Right lung (tissue), 5 donors: ENCODE data around the gene NAPA. TPM values are rescaled to one million over a fixed set of nuclear protein-coding genes. Genes with fewer than 3 reads are reported as not detected.

Experiments
- DNase-seq, 2 donors: peaks; one replicate each; pipeline ENCODE4 v3.0.0-alpha.2; 2013
- polyA plus RNA-seq, 5 donors: library from polyadenylated mRNA; unstranded; fragments of 120-200 nt; gene quantifications; one replicate each; pipeline versions ENCODE4 v1.2.1 to v1.2.3, GENCODE V29; 2013; ENCODE audit warnings: inconsistent platforms in 1 of 5, low replicate concordance in 1 of 5; ENCODE audit not compliant: insufficient read length in 5 of 5, insufficient read depth in 1 of 5

The NAPA gene
- polyA plus RNA-seq, 5 donors: 107 to 155 (median 119) TPM

- no peak for DNase-seq
Measured at GRCh38 chr19:47529018-47529742, 14.3 kb upstream of the NAPA start.

GRCh38 chr19:47526798-47527197 is 11.9 kb upstream of the NAPA start:
- DNase-seq: no peak

DNA sequence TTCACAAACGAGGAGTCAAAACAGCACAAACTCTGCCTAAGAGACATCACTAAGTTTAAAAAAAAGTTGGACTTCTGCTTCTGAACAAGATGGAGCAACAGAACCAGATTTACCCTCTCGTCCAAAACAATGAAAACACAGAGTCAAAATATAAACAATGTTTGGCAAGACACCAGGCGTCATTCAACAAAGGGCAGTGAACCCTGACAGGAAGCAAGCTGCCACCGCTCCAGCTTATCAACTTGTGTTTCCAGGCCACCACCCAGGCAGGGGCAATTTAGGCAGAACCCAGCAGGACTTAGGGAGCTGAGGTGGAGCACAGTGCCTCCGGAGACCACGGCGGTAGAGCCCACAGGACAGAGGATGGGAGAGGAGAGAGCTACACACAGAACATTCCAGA is 8.6 kb upstream of the NAPA start:
- peak; percentile 39 to 50 for DNase-seq

DNA sequence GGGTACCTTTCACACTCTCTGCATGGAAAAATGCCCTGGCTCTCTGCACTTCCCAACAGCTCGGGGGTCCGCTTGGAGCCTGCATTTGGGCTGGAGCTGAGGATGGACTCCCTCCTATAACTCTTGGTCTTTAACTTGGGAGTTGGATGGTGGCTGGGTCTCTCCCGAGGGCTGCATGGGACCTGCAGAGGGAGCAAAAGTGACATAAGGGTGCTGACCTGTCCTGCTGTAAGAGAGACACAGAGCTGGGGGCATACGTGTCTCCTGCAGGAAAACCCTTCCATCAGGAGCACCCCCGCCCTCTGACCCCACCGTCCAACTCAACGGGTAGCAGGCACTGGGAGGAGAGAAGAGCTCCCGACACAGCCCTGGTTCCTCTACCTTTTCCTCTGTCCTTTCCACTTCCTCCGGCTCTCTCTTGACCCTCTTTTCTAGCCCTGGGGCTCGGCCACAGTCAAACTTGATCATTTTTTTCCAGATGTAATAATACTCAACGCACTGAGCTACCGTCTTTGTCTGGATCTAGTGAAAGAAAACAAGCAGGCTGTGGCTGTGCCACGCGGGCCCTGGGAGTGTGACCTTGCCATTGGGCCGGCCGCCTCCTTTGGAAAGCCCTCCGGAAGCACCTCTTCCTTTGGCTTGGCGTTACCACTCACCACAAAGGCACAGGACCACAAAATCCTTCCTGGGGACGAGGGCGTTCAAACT is 6.8 kb upstream of the NAPA start:
- no peak for DNase-seq

- no peak for DNase-seq
Measured at GRCh38 chr19:47520839-47521238, 6.0 kb upstream of the NAPA start.

DNA sequence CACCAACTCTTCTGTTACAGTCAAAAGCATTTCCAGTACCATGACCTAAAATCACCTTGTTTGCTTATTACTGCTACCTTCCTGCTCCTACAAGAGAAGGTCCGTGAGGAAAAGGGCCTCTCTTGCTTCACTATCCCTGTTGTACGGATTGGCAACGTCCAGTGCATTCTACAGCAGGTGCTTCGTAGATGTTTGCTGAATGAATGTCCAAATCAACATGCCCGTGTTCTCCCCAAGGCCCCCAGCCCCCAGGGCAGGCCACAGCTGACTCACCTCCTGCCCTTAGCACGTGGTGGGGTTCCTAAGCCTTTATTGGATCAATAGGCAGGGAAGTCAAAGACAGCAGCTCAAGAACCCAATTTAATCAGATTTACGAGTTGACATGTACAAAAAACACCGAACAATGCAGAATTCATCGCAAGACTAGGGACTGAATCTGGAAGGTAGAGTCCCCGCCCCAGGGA is 5.5 kb upstream of the NAPA start:
- no peak for DNase-seq

DNA sequence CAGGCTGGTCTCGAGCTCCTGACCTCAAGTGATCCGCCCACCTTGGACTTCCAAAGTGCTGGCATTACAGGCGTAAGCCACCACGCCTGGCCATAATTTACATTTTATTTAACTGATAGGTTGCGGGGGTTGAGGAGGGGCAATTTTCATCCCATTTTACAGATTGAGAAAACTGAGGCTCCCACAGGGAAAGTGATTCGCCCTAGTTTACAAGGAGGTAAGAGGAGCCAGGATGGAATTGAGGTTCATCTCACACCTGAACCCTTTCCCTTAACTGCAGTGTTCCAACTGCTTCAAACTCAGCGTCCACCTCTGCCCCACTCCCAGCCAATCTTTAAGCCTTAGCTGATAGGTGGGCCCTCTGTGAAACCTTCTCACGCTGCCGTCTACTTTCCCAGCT is 4.0 kb upstream of the NAPA start:
- no peak for DNase-seq

DNA sequence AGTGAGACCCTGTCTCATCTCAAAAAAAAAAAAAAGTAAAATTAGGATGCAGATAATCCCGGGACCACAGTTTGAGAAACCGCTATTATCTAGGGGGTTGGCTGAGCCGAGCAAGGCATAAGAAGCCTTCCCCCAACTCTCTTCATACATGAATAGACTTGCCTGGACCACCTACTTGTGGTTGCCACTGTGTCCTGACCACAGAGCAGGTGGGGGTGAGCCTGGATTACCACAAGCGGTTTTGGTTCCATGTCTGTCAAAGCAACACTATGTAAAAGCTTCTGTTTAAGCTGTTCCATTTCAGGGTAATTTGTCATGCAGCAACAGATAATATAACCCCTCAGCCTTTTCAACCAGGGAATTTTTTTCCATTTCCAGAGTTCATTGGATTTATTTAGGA is 3.3 kb upstream of the NAPA start:
- DNase-seq: no peak

DNA sequence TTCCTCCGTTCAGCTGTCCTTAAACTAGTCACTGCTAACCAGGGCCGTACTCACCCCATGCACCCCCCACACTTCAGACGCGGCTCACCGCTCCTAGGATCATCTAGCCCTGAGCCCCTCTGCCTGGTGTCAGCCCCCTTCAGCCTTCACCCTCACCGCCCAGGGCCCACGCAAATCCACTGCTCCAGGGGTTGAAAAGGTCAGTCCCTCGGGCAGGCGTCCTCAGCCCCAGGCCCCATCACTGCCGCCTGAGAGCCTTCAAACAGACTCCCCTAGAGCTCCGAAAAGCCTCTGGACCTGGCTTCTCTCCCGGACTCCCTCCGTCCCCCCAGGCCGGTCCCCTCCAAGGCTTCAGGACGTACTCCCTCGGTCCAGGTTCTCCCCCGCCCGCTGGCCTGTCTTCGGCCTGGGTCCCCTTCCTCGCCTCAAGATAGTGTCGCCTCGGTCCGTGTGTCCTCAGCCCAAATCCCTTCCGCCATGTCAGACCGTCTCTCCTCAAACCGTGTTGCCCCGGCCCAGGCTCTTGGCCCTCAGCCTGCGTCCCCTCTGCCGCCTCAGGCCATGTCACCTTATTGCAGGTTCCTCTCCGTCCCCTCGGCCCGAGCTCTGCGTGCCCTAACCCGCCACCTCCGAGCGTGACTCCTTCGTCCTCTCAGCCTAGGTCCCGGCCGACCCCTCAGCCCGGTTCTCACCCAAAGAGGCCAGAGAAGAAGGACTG is 553 bp downstream of the NAPA start:
- DNase-seq: no peak

DNA sequence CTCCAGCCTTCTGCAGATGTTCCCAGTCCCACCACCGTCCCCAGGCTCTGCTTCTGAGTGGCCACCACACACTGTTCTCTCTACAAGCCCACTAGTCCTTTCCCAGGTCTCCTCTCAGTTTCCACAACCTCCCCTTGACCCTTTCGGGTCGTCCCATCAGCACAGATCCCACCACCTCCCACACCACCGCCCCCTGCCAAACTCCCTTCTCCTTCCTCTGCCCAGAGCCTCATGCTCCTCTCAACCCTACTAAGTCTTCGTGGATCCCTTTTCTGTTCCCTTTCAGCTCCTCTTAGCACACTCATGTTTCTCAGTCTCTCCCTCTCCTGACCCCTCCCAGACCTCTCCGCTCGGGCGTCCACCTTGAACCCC is 1.9 kb downstream of the NAPA start:
- no peak for DNase-seq

DNA sequence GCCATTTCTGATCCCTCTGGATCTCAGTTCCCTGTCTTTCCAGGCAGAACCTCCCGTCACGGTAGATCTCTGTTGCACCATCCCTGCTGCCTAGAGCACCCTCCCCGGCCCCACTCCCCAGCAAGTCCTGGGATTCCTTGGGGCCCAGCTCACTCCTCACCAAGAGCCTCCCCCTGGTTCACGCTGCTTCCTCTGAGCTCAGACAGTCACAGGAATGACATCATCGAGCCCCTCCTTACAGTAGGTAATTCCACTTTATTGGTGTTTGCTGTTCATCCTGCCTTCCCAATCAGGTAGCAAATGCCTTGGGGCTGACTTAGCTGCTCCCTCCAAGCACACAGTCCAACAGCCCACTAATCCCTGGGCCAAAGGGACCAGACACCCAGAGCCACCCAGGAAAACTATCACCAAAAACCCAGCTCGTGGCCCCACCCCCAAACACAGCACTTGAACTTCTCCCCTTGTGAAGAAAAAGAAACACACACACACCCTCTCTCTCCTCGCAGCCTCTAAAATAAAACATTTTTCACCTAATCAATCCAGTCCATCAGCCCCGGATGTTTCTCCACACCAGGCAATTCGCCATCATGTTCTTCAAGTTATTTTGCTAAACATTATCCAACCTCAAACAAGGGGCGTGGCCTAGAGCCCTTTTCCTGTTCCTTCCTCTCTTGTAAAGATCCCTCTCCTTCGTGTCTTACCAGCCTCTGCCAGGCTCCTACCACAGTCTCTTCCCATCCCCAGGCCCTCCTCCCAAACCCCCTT is 2.5 kb downstream of the NAPA start:
- DNase-seq: peak; percentile 63 to 73

- DNase-seq: no peak
Measured at GRCh38 chr19:47511681-47512080, 3.2 kb downstream of the NAPA start.

DNA sequence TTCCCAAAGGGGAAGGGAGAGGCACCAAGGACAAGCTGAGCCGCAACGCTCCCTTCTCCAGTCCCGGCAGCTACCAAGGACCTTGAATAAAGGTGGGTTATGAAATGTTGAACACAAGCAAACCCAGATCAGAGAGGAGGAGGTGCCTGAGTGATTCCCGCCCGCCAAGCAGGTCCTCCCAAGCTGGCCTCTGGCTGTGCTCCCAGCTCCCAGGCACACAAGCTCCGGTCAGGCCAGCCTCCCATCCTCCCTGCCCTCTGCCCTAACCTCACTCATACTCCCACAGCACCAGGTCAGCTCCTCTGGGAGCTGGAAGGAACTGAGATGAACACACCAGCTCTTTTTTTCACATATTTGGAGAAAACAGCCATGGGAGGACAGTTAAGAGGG is 3.7 kb downstream of the NAPA start:
- DNase-seq: no peak

DNA sequence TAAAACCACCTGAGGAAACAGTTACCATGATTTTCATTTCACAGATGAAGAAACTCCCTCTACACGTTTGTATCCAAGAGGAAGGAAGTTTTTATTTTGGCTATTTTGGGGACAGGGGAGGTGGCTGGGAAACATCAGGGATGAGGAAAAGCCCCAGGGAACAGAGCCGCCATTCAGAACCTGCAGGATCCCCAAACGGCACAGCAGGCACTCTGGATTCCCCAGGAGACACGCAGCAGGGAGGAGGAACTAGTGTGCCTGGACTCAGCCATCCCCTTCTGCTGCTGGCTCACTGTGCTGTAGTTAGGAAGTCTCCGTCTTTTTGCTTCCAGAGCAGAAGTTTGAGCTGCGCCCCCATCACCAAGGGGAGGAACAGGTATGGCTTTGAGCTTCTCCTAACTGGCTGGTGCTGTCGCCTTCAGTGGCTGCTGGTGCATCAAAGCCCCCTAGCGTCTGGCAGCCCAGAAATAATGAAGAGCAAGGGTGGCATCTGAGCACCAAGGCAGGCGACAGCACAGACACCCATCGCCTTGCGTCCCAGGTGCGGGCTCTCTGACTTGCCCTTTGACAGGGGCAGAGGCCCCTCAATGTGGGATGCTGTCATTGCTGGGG is 4.2 kb downstream of the NAPA start:
- DNase-seq: no peak

GRCh38 chr19:47509973-47510372 is 4.9 kb downstream of the NAPA start:
- no peak for DNase-seq

GRCh38 chr19:47509170-47509847 is 5.6 kb downstream of the NAPA start:
- no peak for DNase-seq

DNA sequence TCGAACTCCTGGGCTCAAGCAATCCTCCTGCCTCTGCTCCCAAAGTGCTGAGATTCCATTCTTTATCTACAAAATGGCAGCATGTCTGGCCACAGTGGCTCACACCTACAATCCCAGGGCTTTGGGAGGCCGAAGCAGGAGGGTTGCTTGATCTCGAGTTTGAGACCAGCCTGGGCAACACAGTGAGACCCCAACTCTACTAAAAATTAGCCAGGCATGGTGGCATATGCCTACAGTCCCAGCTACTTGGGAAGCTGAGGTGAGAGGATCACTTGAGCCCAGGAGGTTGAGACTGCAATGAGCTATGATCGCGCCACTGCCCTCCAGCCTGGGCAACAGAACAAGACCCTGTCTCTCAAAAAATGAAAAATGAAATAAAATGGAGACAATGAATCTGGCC is 6.1 kb downstream of the NAPA start:
- DNase-seq: no peak

- DNase-seq: no peak
Measured at GRCh38 chr19:47507924-47508553, 6.8 kb downstream of the NAPA start.

- no peak for DNase-seq
Measured at GRCh38 chr19:47507012-47507411, 7.9 kb downstream of the NAPA start.

DNA sequence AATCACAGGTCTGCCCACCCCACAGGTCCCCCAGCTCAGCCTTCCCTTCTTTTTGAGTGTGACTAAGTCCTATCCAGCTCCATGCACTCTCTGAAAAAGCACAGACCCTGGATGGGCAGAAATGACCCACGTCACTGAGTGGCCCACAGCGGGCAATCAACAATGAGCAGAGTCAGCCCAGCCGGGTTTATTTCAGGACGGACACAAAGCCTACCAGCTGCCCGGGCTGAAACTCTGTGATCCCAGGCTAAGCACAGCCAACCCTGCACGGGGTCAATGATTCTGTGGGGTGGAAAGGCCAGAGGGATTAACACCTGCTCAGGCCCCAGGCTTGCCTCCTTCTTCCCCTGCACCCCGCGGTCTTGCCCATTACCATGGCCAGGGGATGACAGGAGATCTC is 8.4 kb downstream of the NAPA start:
- DNase-seq: no peak

DNA sequence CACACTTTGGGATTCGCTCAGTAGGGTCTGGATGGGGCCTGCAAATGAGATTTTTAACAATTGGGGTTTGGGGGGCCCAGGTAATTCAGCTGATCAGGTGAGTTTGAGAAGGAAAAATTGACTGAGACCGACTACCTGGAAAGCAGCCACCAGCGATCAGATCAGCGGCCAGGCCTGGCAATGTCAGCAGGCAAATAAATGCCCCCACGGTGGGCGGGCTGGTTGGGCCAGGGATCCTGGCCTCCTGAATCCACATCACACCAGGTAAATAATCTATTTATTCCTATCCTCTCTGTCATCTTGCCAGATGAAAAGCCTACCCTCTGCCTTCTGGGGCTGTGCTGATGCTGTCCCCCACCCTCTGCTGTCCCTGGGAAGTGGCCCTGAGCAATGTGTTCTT is 9.4 kb downstream of the NAPA start:
- no peak for DNase-seq
